Measurements from ENCODE around the gene PRKAG1.
"Not testable (repeated sequence)": the region's sequence is repeated elsewhere in the genome, so short reads cannot be mapped to it uniquely, and the experiment has no call there.

Gene PRKAG1

DNA sequence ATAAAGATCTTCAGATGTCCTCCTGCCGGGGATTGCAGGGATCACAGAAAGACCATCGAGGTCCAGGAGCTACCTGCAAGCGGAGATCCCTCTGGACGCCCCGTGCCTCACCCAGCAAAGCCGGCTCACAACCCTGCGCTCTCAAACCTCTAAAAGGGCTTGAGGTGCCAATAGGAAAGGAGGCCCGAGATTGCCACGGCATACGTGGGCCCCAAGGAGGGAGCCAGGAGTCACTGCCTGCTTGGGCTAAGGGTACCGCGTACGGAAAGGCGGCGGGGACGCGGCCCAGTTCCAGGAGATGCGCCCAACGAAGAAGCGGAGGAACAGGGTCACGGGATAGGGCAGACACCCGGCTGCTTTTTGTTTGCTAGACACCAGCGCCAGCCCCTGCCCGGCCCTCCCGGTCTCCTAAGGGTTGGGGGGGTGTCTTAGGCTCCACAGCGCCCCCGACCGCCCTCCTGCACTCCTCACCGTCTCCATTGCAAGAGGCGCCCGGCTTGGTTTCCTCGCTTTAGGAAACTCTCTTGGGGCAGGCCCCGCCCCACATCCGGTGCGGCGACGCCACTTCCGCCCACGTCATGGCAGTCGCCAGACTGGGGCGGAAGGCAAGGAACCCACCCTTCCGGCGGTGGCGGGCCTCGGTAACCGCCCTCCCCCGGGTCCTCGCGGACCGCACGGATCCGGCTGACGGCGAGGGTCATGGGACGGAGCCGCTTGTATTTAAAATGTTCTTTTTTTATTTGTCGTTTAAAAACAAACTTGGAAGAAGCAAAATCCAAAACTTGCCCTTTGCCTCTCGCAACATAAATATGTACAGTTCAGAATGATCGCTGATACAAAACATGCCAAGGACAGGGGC is at the start of gene PRKAG1:
PRKAG1 (minus strand) TSS at position 516 of the 859 bp plus-strand sequence; CDS start at position 480, 36 bp downstream.
- peak; percentile 92 to 95 for DNase-seq

DNA sequence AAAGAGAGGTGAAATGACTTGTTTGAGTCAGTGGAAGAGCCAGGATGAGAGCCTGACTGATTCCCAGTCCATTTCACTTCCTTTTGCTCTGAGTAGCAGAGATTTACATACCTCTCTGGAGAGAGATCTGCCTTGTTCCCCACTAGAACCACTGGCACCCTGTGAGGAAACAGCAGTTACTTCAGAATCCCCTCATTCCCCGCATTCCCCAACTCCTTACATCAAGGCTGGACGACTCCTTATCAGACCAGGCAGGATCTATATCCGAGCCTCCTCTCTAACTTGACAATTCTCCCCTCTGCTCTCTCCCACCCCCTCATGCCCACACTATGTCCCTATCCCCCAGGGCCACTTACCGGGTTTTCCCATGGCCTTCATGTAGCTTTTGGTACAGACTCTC is 47.5 kb upstream of the PRKAG1 start:
- no peak for DNase-seq

DNA sequence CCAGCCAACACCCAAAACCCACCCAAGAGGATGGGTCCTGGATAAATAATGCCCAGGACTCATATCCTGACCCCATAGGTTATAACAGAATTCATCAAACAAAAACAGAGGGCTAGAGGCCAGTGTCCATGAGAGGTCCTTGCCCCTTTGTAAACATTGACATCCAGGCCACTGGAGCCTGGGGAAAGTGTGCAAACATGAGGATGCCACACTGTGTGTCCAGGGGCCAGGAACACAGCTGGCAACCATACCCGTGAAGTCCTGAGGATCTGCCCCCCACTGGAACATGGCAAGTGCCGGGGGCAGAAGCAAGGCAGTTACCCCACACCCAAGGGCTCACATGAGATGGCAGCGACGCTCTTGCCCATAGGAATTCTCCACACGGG is 46.2 kb upstream of the PRKAG1 start:
- DNase-seq: no peak

DNA sequence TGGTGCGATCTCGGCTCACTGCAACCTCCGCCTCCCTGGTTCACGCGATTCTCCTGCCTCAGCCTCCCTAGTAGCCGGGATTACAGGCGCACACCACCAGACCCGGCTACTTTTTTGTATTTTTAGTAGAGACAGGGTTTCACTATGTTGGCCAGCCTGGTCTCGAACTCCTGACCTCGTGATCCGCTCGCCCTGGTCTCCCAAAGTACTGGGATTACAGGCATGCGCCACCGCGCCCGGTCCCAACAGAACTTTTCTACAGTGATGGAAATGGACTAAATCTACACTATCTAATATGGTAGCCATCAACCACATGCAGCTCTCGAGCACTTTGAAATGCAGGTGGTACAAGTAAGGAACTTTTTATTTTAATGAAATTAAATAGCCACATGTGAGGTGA is 43.3 kb upstream of the PRKAG1 start:
- not testable (repeated sequence) for DNase-seq

DNA sequence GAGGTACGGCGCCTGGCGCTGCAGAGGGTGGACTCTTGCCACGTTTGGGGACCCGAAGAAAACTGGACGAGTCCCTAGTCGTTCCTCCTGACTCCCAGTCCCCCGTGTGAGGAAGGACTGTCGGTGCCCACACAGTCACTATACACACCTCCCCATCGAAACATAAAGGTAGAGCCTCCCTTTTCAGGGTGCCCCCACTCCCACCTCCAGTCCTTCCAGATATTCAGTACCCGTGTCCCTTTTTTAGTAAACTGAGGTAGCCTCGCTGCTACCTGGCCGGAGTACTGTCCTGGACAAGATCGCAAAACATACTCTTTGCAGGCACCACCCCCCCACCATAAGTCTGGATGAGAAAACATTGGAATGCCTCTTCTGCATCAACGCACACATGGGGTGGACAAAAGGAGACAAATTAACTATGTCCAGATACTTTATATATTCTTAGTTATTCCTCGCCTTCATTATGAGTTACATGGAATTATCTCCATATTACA is 42.6 kb upstream of the PRKAG1 start:
- DNase-seq: no peak

DNA sequence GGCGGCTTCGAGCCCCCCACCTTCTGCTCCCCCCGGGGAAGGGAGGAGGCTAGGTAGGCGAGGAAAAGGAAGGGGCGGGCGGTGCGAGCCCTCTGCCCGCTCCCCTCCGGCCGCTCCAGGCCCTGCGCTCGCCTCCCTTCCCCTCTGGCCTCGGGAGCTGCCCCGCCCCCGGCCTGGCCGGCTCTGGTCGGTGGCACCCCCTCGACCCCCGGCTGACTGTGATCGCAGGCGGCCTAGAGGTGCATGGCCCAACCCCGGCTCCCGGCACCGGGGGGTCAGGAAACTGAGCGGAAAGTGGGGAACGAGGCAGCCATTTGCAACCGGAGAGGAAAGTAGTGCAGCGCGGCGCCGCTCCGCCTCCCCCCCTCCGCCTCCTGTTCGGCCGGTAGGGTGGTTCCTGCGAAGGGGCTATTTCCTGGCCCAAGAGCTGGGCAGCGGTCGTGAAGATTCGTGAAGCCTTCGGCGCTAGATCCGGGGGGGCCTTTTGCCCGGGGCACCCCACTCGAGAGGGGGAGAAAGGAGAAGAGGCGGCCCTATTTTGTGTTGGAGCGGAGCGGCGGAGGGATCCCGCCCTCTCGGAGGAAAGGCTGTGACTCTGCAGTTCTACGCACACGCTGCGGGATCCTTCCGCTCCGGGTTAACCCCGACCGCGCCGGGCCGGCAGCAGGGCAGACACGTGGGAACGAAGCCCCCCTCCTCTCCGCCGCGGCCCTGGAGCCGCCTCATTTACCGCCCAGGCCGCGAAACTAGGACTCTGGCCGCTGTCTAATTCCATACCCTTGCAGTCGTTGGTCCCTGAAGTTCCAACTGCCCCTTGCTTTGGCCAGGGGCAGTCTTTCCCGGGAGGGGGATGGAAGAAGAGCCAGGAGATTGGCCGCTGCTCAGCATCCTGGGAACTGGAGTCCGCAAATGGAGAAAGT is 41.9 kb upstream of the PRKAG1 start, which contains the start of gene KMT2D:
KMT2D (minus strand) TSS at position 558 of the 920 bp plus-strand sequence. CDS start 5,470 bp downstream, outside the sequence.
- DNase-seq: peak; percentile 87 to 88

DNA sequence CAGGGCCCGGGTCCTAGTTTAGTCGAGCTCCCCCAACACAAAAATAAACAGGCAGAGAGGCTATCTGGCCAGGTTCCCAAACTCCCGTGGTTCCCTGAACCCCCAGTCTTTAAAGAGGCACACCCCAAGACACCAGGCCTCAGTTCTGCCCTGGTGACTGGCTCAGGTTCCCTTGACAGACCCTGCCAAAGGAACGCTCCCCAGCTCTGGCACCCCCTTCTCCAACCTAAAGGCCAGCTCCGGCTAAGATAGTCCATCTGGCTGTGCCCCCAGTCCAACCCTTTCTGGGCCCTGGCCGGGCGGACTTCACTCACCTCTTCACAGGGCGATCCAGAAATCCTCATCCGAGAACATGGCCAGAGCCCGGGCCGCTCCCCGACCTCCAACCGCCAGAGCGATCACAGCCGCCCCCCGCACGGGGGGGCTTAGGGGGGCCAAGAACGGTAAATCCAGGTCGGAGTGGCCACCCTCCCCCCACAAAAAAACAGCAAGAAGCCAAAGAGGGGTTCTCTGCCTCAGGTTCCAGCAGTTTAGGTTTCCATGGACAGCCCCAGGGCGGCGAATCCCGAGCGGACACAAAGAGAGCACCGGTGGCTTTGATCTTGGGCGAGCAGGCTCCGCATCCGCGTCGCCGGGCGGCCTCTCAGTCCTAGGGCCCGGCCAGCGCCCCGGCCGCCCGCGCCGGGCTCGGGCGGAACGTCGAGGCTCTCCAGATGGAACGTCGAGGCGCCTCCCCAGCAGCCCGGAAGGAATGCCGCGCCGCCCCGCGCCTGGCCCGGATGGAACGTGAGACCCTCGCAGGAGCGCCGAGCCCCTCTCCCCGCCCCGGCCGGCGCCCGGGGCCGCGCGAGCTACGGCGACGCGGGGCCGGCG is 41.0 kb upstream of the PRKAG1 start:
- no peak for DNase-seq

DNA sequence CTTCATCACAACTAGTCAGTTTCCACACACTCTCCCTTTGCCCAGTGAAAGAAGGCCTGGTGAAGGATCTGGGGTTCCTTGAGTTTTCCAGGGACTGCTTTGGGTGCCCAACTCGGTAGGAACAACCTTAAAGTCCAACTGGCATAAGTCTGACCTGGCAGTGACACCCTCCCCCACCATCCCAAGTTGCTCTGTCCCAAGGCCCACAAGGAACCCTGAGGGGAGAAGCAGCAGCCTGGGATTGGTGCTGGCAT is 40.4 kb upstream of the PRKAG1 start:
- DNase-seq: no peak

DNA sequence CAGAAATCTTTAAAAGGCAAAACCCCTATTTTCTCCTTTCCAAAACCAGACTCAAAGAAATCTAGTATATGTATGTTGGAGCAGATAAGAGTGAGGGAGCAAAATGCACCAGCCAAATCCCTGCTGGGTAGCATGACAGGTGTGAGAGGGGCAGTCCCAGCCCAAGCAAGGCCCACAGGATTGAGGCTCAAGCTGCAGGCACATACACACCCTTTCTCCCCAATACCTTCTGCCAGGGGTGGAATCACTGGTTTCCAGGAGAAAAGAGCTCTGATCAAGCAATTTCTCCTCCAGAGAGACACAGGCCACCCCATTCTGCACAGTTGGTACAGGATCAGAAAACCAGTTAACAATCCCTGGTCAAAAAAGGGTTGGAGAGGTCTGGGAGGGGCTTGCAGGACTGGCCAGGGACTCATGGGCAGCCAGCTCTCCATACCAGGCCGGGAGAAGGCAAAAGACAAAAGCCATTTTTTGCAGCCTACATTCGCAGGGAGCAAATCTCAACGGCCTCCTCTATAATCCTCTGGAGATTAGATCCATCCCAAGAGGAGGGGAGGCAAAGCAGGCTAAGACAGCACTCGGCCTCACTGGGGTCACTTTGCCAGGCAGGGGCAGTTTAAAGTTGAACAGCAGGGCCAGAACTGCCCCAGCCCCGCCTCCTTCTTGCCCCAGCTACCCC is 39.9 kb upstream of the PRKAG1 start:
- no peak for DNase-seq

DNA sequence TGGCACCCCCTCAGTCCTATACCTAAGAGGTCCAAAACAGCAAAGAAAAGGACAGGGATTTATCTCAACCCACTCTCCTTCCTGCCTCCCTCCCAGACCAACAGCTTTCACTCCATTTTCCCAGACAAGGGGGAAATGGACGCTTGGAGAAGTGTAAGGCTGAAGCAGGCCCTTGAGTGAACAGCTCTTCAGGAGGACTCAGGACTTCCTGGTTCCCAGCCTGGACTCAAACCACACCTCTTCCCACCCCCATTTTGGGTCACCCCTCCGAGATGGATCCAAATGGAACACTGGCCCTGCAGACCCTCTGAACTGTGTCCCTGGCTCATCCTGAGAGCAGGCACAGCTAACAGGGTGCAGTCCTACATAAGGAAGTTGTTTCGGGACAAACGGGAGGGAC is 39.3 kb upstream of the PRKAG1 start:
- no peak for DNase-seq

DNA sequence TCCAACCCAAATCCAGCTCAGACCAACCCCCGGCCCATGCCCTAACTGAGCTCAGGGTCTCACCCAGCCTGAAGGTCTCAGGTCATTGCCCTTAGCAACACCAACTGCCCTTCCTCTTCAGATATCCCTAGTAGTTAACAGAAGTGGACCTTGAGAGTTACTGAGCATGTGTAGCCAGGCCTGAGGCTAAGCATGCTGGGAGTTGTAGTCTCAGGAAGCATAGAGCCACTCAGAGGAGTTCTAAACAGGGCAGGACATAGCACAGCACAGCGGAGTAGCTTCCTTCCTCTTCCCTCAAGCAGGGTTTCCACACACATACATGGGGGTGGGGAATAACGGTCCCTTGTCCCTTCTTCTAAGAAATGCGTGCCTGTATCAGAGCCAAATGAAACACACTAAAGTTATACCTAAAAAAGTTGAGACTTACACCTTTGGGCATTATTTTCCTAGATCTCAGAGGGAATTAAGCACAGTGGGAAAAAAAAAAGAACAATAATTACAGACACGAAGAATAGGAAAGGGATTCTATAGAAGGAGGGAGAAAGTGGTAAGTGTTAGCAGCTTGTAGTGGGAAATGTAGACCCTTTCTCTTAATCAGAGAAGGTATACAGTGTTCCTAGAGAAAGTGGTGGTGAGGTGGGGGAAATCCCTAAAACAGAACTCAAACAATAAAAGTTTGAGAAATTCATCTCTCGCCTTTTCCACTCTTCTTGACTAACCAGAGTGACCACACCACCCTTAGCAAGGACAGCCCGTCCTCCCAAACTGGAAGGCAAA is 37.6 kb upstream of the PRKAG1 start:
- peak; percentile 18 to 56 for DNase-seq

DNA sequence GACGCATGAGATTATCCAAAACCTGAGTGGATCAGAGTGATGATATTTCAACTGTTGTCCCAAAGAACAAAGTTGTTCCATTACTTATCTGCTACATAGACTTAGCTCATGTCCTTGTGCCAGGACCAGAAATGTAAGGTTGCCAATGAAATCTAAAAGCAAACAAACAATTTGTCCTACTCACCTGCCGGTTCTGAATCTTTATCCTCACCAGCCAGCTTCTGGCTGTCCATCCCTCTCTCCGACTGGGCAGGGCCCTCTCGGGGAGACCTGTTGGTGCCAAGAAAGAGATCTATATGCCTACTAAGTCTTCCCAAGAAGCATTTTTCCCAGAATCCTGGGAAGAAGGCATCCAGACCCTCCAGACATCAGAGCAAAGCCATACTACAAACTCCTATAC is 36.5 kb upstream of the PRKAG1 start:
- DNase-seq: no peak

DNA sequence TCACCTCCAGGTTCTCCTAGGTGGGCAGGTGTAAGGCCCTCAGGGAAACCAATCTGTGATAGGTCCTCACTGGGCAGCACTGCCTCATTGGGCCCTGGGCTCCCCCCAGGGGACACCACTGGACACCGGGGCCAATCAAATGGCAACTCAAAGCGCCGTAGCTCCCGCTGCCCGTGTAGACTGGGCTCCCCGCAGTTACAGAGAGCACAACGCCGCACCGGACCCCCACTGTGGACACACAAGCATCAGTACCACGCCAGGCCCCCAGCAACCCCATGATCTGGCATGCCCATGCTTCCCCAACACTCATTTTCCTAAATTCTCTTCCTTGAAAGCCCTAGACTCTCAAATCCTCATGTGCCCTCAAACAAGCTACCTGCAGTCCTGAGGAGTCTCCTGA is 35.9 kb upstream of the PRKAG1 start:
- DNase-seq: no peak

DNA sequence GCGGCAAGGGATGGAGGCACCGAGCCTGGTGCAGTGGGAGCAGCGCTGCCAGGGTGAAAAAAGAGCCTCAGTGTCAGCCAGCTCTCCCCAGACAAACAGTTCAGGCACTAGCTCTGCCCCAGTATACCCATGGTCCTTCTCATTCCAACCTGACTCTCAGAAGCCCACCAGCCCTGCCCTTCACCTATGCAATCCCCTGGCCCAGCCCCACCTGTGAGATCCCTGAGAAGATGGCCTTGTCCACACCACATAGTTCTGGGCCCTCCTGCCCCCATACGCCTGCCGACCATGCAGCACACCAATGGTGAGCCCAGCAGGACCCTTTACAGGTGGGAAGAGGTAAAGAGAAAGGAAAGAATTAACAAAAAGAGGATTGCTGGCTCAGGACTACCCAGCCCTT is 35.5 kb upstream of the PRKAG1 start:
- no peak for DNase-seq

DNA sequence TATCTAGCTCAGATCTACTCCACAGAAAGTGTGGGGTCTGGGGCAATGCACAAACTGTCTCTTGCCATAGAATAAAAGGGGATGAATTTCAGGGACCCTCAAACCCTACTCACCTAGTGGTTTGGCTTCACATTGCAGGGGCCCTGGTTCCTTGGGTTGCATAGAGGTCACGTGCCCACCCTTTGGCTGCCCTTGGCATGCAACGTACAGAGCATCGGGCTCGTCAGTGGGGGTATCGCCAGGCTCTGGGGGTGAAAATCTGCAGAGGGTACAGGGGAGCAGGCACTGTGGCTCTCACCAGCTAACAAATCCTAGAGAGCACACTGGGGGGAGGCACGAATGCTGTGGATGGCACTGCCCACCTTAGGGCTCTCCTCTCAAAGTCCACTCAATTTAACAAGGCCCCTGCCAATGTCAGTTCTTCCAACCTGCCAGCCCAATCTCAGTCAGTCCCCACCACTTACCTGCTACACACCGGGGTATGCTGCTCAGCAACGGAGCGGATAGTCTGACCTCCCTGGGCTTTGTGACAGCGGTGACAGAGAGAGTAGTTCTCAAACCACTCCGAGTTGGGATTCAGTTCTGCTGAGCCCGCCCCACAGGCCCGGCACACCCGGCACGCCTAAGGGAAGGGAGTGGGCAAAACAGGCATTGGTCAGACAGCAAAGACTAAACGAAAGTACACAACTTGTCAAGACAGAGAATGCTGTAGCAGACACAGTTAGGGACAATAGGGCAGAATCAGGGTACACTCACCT is 34.1 kb upstream of the PRKAG1 start:
- DNase-seq: no peak

DNA sequence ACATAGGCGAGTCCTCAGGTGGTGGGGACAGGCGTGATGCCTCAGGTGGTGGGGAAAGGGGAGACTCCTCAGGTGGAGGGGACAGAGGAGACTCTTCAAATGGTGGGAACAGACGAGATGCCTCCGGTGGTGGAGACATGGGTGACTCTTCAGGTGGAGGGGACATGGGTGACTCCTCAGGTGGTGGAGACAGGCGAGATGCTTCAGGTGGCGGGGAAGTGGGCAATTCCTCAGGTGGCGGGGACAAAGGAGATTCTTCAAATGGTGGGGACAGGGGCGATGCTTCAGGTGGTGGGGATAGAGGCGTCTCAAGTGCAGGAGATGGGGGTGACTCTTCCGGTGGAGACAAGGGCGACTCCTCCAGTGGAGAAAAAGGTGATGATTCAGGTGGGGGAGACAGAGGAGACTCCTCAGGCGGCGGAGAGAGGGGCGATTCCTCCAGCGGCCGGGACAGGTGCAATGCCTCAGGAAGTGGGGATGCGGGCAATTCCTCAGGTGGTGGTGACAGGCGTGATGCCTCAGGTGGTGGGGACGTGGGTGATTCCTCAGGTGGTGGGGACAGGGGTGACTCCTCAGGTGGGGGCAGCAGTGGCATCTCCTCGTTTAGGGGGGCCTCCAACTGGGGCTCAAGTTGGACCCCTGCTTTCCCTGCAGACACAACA is 33.3 kb upstream of the PRKAG1 start:
- no peak for DNase-seq

DNA sequence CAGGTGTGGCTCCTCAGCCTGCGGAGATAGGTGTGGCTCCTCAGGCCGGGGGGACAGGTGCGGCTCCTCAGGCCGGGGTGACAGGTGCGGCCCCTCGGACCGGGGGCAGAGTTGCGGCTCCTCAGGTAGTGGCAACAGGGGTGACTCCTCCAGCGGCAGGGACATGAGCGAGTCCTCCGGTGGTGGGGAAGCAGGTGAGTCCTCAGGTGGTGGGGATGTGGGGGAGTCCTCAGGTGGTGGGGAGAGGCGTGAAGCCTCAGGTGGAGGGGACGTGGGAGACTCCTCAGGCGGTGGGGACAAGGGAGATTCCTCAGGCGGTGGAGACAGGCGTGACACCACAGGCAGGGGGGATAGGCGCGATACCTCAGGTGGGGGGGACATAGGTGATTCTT is 32.8 kb upstream of the PRKAG1 start:
- no peak for DNase-seq

DNA sequence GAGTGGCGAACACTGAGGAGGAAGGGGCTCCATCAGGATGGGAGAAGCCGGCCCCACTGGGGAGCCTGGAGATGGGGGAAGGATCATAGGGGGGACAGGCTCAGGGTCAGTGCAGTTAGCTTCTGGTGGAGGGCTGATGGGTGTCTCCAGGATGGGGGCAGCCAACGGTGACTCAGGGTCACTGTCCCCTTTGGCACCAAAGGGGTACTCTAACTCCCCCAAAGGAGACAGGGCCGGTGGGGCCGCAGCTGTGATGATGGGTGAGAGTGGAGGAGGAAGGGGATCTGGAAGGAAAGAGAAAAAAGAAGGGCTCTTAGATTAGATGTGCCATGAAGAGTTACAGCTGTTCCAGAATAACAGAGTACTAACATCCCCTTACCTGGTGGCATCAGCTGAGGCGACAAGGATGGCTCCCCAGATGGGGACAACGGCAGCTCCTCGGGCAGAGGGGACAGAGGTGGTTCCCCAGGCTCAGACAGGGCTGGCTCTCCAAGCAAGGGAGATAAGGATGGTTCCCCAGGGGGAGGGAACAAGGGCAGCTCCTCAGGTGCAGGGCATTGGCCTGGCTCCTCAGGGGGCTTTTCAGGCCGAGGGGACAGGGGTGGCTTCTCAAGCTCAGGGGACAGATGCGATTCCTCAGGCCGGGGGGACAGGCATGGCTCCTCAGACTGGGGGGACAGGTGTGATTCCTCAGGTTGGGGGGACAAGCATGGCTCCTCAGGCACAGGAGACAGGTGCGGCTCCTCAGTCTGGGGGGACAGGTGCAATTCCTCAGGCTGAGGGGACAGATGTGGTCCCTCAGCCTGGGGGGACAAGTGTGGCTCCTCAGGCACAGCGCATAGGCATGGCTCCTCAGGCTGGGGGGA is 32.2 kb upstream of the PRKAG1 start:
- DNase-seq: no peak

Data from stimulated activated CD4-positive, alpha-beta T cell treated with anti-CD3 and anti-CD28 coated beads, Interleukin-4, amount 100 ng/mL, for 4 hours (primary cell).